ENCODE data around the gene EMSY.

The EMSY gene

GRCh38 chr11:76599041-76600013, 154.5 kb downstream of the EMSY start:
- TF ChIP-seq, protein P1, sequence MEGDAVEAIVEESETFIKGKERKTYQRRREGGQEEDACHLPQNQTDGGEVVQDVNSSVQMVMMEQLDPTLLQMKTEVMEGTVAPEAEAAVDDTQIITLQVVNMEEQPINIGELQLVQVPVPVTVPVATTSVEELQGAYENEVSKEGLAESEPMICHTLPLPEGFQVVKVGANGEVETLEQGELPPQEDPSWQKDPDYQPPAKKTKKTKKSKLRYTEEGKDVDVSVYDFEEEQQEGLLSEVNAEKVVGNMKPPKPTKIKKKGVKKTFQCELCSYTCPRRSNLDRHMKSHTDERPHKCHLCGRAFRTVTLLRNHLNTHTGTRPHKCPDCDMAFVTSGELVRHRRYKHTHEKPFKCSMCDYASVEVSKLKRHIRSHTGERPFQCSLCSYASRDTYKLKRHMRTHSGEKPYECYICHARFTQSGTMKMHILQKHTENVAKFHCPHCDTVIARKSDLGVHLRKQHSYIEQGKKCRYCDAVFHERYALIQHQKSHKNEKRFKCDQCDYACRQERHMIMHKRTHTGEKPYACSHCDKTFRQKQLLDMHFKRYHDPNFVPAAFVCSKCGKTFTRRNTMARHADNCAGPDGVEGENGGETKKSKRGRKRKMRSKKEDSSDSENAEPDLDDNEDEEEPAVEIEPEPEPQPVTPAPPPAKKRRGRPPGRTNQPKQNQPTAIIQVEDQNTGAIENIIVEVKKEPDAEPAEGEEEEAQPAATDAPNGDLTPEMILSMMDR (IDR thresholded peaks at IDR 0.05; ENCODE audit: low read depth, low read length, missing control alignments) = no peak
- DNase-seq (ENCODE audit: low read depth) = no peak
- no peak overlapping the region for H3K4me3 ChIP-seq (ENCODE audit: low read depth, low read length)

- TF ChIP-seq, protein P1 (IDR thresholded peaks at IDR 0.05; ENCODE audit: low read depth, low read length, missing control alignments) = no peak
- H3K4me3 ChIP-seq (ENCODE audit: low read depth, low read length) = no peak overlapping the region
- DNase-seq (ENCODE audit: low read depth) = no peak
Observed at GRCh38 chr11:76600124-76600655, 155.4 kb downstream of the EMSY start.

- no peak for DNase-seq (ENCODE audit: low read depth)
- no peak overlapping the region for H3K4me3 ChIP-seq (ENCODE audit: low read depth, low read length)
- TF ChIP-seq, protein P1 (IDR thresholded peaks at IDR 0.05; ENCODE audit: low read depth, low read length, missing control alignments) = no peak
Observed at GRCh38 chr11:76601272-76601671, 156.5 kb downstream of the EMSY start.

- TF ChIP-seq, protein P1 (IDR thresholded peaks at IDR 0.05; ENCODE audit: low read depth, low read length, missing control alignments) = no peak
- no peak for DNase-seq (ENCODE audit: low read depth)
- H3K4me3 ChIP-seq (ENCODE audit: low read depth, low read length) = no peak overlapping the region
Observed at GRCh38 chr11:76601724-76602123, 156.9 kb downstream of the EMSY start.

DNA sequence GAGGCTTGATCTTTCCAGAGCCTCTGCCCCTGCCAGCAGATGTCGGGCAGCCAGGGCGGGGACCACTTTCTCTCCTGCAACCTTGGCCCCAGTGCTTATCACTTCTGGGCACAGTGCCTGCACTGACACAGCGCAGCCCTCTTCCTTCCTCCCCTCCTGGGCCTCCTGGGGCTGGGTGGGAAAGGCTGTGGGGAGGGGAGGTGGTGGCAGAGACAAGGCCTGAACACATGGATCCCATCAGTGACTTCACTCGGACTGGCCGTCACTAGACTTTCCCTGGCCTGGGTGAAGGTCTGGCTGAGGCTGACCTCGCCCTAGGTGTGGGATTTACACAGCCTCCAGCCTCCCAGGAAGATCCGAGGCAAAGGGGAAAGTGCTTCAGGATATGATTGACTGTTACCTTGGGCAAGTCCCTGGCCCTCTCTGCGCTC, 157.6 kb downstream of the EMSY start:
- no peak for DNase-seq (ENCODE audit: low read depth)
- H3K4me3 ChIP-seq (ENCODE audit: low read depth, low read length) = no peak overlapping the region
- TF ChIP-seq, protein P1 (IDR thresholded peaks at IDR 0.05; ENCODE audit: low read depth, low read length, missing control alignments) = no peak

Data from GM12864 (cell line).